DOHH2 (cell line): Measurements from ENCODE around the gene SALL3.

Experiments
- H3F3A ChIP-seq: fragments of 200-600 bp; sonication (generic), shearing (Covaris generic); 2 replicates; pipeline ENCODE4 v1.6.0; 2016; ENCODE audit warnings: antibody characterized with exemption, mild to moderate bottlenecking; ENCODE audit not compliant: control insufficient read depth, insufficient read depth
- H3K27ac ChIP-seq: fragments of 200-600 bp; sonication (generic); 2 replicates; pipeline ENCODE4 v1.5.1; 2014; ENCODE audit warnings: low read depth, mild to moderate bottlenecking, low read length, moderate library complexity
- H3K27me3 ChIP-seq: fragments of 200-600 bp; sonication (generic); 2 replicates; pipeline ENCODE4 v1.6.1; 2014; ENCODE audit warnings: mild to moderate bottlenecking, low read length, mixed read lengths; ENCODE audit not compliant: control insufficient read depth
- H3K36me3 ChIP-seq: fragments of 200-600 bp; sonication (generic); 2 replicates; pipeline ENCODE4 v1.6.1; 2014; ENCODE audit warnings: mild to moderate bottlenecking, low read length, moderate library complexity, mixed read lengths; ENCODE audit not compliant: control insufficient read depth
- H3K4me1 ChIP-seq: fragments of 200-600 bp; sonication (generic); 2 replicates; pipeline ENCODE4 v1.6.1; 2014; ENCODE audit warnings: mild to moderate bottlenecking, low read length, mixed read lengths; ENCODE audit not compliant: control insufficient read depth
- H3K4me2 ChIP-seq: fragments of 200-600 bp; sonication (generic); 2 replicates; pipeline ENCODE4 v1.6.0; 2014; ENCODE audit warnings: mild to moderate bottlenecking, low read length, moderate library complexity
- H3K4me3 ChIP-seq: fragments of 200-600 bp; sonication (generic); 2 replicates; pipeline ENCODE4 v1.5.1; 2014; ENCODE audit warnings: mild to moderate bottlenecking, low read length, mixed read lengths
- H3K79me2 ChIP-seq: fragments of 200-600 bp; sonication (generic); 2 replicates; pipeline ENCODE4 v1.6.1; 2014; ENCODE audit warnings: mild to moderate bottlenecking, low read length, mixed read lengths; ENCODE audit not compliant: control insufficient read depth
- H3K9me2 ChIP-seq: fragments of 200-600 bp; sonication (generic); replicated peaks from 2 replicates; pipeline ENCODE4 v1.6.1; 2014; ENCODE audit warnings: mild to moderate bottlenecking, low read length, mixed read lengths; ENCODE audit not compliant: control insufficient read depth
- H3K9me3 ChIP-seq: fragments of 200-600 bp; sonication (generic); 2 replicates; pipeline ENCODE4 v1.6.1; 2014; ENCODE audit warnings: antibody characterized with exemption, low read length, mixed read lengths; ENCODE audit not compliant: control insufficient read depth, insufficient read depth
- H4K20me1 ChIP-seq: fragments of 200-600 bp; sonication (generic); 2 replicates; pipeline ENCODE4 v1.6.0; 2014; ENCODE audit warnings: low read depth, mild to moderate bottlenecking, antibody characterized with exemption, low read length, moderate library complexity; ENCODE audit not compliant: control insufficient read depth, insufficient read depth
- CTCF ChIP-seq: fragments of 200-600 bp; sonication (generic); IDR thresholded peaks from one replicate; pipeline ENCODE4 v1.5.1; 2014; ENCODE audit warnings: antibody characterized with exemption, mild to moderate bottlenecking, low read depth, low read length; ENCODE audit not compliant: poor library complexity, severe bottlenecking
- EZH2phosphoT487 ChIP-seq: fragments of 200-600 bp; sonication (generic); IDR thresholded peaks from 2 replicates; pipeline ENCODE4 v1.6.1; 2017; ENCODE audit warnings: borderline replicate concordance, mild to moderate bottlenecking, antibody characterized with exemption, low read length, moderate library complexity, mixed read lengths

Gene SALL3

GRCh38 chr18:78972385-78972918, 7.2 kb upstream of the SALL3 start:
- H3F3A ChIP-seq, result no peaks in the 10 kb centered on the region
- H3K4me3 ChIP-seq, result no peak overlapping the region
- H3K9me3 ChIP-seq, result peaks cover 10% of the 10 kb centered on the region; the same call in 1 of the 2 replicates
- no peaks in the 10 kb centered on the region for H4K20me1 ChIP-seq
- no peaks in the 10 kb centered on the region for H3K79me2 ChIP-seq
- H3K27ac ChIP-seq, result no peak overlapping the region
- no peaks in the 10 kb centered on the region for H3K36me3 ChIP-seq
- H3K4me1 ChIP-seq, result no peaks in the 10 kb centered on the region
- no peaks in the 10 kb centered on the region for H3K27me3 ChIP-seq
- H3K9me2 ChIP-seq, result no peaks in the 10 kb centered on the region
- no peak overlapping the region for H3K4me2 ChIP-seq
- TF ChIP-seq EZH2phosphoT487 (no peak), CTCF (no peak)

DNA sequence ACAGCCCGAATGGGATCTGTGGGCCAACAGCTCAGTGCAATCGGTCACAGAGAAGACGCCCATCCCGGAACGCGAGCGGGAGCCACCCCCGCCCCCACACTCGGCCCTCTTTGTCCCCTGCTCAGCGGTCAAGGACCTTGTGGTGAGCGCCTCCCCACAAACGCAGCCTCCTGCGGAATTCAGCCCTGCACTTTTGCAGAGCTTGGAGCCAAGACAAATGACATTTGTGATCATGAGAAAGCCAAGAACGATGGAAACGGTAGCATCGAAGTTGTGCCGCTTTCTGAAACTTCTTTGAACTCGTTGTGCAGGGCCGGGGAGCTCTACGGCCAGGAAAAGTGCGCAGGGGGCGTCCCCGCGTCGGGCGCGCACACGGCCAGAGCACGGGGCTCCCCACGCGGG, 6.7 kb upstream of the SALL3 start:
- Histone ChIP-seq H3K27me3 (no peaks in the 10 kb centered on the region), H3K9me2 (no peaks in the 10 kb centered on the region)

DNA sequence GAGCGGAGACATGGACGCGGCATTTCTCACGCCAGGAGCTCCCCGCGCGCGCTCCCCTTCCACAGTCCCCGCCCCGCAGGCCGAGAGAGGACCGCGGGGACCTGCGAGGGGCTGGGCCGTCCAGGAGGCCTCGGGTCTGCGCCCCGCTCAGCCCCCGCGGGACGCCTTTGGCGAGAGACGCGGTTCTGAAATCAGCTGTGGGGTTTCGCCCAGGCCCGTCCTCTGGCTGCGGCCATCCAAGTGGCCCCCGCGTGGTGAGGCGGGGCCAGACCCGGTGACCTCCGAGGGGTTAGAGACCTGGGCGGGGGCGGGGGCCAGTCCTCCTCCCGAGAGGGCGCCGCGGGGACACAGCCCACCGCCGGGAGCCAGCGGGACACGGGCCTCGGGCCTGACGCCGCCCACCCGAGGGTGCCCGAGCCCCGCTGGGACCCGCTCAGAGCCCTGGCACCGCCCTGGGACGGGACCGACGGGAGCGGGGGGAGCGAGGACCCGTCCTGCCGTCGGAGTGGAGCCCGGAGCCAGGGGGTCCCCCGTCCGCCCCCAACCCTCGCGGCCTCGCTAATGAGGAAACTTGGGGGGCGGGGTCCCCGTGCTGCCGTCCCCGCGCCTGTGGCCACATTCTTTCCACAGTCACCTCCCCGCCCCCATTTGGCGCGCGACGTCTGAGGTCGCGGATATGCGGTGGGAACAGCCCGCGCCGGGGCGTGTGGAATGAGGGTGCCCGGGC, 6.1 kb upstream of the SALL3 start:
- no peak for TF ChIP-seq CTCF
- H3K27me3 ChIP-seq, result no peaks in the 10 kb centered on the region
- H3K9me2 ChIP-seq, result no peaks in the 10 kb centered on the region
- H3K4me3 ChIP-seq, result no peak overlapping the region
- H3K4me2 ChIP-seq, result no peak overlapping the region
- H3K4me1 ChIP-seq, result no peaks in the 10 kb centered on the region
- H3K27ac ChIP-seq, result no peak overlapping the region
- H3K9me3 ChIP-seq, result peaks cover 10% of the 10 kb centered on the region; the same call in 1 of the 2 replicates
- H3K79me2 ChIP-seq, result no peaks in the 10 kb centered on the region
- H3K36me3 ChIP-seq, result no peaks in the 10 kb centered on the region
- H4K20me1 ChIP-seq, result no peaks in the 10 kb centered on the region
- no peaks in the 10 kb centered on the region for H3F3A ChIP-seq

More for the DNA sequence above, 6.7 kb upstream of the SALL3 start:
- Histone ChIP-seq H3K9me3 (peaks cover 10% of the 10 kb centered on the region; the same call in 1 of the 2 replicates), H3K4me2 (no peak overlapping the region), H4K20me1 (no peaks in the 10 kb centered on the region), H3K4me3 (no peak overlapping the region), H3K27ac (no peak overlapping the region), H3K36me3 (no peaks in the 10 kb centered on the region), H3K79me2 (no peaks in the 10 kb centered on the region), H3F3A (no peaks in the 10 kb centered on the region), H3K4me1 (no peaks in the 10 kb centered on the region)
- no peak for TF ChIP-seq CTCF
- no peak for TF ChIP-seq EZH2phosphoT487
